GM12874 (cell line): ENCODE data around the gene MYO3A.

Experiments used
- TF ChIP-seq, protein P1 (sequence below): IDR thresholded peaks from 2 replicates; pipeline ENCODE4 v1.5.1; 2011; ENCODE audit warnings: low read depth, mild to moderate bottlenecking, control low read depth, low read length, moderate library complexity; ENCODE audit not compliant: insufficient read depth

Gene MYO3A

DNA sequence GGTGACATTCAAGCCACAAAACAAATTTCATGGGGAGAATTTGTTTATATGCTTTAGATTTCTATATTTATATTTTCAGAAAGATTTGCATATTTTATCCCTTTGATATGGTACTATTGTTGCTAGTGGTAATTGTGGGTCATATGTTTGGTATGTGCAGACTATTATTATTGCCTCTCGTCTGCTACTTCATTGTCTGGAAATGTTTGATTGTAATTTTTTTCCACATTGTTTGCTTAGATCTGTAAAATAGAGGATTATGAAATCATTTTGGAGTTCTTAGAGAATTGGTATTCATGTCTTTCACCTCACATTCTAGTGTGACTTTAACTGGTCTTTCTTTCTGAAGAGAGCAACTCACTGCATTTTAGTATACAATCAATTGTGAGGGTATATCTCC is 44.7 kb downstream of the MYO3A start:
- TF ChIP-seq, protein P1, sequence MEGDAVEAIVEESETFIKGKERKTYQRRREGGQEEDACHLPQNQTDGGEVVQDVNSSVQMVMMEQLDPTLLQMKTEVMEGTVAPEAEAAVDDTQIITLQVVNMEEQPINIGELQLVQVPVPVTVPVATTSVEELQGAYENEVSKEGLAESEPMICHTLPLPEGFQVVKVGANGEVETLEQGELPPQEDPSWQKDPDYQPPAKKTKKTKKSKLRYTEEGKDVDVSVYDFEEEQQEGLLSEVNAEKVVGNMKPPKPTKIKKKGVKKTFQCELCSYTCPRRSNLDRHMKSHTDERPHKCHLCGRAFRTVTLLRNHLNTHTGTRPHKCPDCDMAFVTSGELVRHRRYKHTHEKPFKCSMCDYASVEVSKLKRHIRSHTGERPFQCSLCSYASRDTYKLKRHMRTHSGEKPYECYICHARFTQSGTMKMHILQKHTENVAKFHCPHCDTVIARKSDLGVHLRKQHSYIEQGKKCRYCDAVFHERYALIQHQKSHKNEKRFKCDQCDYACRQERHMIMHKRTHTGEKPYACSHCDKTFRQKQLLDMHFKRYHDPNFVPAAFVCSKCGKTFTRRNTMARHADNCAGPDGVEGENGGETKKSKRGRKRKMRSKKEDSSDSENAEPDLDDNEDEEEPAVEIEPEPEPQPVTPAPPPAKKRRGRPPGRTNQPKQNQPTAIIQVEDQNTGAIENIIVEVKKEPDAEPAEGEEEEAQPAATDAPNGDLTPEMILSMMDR = no peak

DNA sequence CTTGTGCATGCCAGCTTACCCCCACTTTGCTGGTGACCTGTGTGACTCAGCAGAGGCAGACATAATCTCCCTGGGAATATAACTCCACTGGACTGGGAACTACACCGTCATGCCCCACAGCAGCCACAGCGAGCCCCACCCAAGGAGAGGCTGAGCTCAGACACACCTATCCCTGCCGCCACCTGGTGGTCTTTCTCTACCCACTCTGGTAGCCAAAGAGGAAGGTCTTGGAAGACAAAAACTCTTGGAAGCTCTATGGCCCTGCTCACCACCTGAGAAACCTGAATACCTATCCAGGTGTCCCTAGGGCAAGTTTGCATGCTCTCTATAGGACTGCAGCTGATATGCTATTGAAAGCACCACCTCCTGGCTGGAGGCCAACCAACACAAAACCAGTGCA is 48.1 kb downstream of the MYO3A start:
- TF ChIP-seq, protein P1 = no peak

DNA sequence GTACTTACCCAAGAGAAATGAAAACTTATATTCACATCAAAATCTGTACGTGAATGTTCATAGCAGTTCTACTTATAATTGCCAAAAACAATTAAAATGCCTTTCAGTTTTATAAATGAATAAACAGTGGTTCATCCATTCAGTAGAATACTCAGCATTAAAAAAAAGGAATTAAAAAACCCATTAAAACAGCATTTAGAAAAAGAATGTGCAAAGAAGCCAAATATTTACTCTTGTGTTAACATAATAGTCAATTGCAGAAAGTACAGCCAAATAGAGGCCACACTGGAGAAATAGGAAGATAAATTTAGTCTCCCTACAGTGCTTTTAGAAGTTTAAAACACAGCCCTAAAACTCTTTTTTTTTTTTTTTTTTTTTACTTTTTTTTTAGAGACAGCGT is 54.6 kb downstream of the MYO3A start:
- TF ChIP-seq, protein P1 = no peak

DNA sequence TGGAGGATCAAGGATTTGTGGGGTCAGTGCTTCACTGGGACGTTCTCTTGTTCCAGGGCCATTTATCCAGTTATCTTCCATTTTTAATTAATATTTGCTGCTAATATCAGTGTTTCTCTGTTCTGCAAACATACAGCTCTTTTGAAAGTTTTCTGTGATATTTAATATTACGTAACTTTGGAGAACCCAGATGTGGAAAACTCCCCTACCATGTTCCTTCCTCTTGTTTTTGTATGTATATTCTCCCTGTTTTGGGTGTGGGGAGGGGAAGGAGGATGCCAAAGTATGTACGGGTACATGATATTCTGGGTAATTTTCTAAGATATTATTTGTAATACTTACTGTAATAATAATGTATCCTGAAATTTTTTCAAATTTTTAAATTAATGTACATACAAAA is 55.9 kb downstream of the MYO3A start:
- TF ChIP-seq, protein P1 = no peak

DNA sequence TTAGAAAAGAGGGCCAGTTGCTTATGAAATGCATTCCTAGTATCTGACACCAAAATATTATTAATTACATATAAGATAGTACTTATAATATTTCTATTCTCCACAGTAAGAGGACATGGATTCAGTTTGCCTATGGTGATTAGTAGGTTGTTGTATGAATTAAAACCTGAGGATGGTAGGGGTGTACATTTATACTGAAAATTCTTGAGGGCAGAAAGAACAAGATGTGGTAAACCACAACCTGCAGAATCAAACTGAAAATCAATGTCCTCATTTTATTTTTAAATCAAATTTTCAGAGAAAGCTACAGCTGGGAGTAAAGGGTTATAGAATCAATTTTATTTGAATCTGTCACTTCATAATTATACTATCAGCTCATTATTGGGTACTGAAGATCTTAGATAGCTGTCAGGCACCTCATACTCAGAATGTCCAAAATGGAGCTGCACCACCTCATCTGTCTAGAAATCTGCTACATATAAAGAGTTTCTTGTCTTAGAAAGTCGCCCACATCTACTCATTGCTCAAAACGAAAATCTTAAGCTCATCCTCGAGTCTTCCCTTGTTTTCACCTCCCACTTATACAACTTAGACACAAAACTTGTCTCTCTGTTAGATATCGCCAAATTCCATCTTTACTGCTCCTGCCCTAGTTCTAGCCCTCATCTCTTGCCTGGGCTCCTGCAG is 65.4 kb downstream of the MYO3A start:
- TF ChIP-seq, protein P1 = no peak

DNA sequence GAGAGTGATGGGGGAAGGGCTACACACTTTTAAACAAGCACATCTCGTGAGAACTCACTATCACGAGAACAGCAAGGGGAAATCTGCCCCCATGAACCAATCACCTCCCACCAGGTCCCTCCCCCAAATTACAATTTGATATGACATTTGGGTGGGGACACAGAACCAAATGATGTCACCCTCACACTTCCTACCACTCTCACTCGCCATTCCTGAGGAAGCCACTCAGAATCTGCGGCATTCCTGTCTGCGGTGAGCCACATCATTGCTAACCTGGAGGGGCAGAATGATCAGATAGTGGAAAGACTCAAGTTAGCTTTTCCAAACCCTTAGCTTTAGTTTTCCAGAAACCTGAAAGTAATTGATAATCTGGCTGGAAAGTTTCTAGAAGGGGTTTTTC is 66.9 kb downstream of the MYO3A start:
- TF ChIP-seq, protein P1 = no peak

DNA sequence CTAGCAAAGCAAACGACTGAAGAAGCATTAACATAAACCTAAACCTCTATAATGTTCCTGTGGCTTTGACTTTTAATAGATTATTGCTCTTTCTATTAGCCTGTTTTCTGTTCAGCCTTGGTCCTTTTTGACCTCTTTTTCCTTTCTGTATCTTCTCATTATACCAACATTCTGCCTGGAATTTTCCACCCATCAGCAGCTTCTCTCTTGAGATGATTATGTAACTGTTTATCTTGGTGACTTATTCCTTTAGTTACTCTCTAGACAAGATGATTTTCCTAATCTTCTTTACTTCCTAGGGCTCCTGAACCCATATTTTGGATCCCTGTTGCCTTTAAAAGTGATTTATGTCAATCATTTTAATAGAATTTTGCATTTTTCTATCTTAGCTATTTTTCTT is 81.1 kb downstream of the MYO3A start:
- TF ChIP-seq, protein P1 = no peak

DNA sequence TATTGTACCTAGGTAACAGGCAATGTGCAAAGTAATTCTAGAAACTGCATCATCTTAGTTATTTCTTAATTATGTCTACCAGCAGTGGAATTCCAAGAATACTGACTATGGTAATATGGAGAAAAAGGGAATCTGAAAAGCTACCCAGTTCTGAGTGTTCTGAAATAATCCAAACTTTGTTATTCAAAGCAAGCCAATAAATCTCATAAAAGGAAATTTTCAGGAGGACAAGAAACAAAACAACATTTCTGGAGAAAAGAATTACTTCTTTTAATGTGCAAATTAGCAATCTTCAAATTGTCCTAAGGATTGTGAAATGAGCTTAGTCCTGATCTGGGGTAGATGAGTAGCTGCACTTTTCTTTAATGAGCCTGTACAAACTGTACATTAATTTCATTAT is 88.8 kb downstream of the MYO3A start:
- TF ChIP-seq, protein P1 = no peak
